Measurements from ENCODE around the gene KCND1.

DNA sequence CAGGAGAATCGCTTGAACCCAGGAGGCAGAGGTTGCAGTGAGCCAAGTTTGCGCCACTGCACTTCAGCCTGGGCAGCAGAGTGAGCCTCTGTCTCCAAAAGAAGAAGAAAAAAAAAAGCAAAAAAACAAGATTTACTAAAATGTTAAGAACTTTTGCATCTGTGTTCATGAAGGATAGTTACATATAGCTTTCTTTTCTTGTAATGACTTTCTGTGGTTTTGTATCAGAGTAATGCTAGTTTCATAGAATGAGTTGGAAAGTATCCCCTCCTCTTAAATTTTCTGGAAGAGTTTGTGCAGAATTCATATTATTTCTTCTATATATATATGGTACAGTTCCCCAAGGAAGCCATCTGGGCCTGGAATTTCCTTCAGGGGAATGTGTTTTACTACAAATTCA, 47.4 kb upstream of the KCND1 start:
- TF ChIP-seq, protein P1, sequence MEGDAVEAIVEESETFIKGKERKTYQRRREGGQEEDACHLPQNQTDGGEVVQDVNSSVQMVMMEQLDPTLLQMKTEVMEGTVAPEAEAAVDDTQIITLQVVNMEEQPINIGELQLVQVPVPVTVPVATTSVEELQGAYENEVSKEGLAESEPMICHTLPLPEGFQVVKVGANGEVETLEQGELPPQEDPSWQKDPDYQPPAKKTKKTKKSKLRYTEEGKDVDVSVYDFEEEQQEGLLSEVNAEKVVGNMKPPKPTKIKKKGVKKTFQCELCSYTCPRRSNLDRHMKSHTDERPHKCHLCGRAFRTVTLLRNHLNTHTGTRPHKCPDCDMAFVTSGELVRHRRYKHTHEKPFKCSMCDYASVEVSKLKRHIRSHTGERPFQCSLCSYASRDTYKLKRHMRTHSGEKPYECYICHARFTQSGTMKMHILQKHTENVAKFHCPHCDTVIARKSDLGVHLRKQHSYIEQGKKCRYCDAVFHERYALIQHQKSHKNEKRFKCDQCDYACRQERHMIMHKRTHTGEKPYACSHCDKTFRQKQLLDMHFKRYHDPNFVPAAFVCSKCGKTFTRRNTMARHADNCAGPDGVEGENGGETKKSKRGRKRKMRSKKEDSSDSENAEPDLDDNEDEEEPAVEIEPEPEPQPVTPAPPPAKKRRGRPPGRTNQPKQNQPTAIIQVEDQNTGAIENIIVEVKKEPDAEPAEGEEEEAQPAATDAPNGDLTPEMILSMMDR (IDR thresholded peaks at IDR 0.05; ENCODE audit: insufficient read depth, low read depth, low read length) = no peak
- no peak for TF ChIP-seq EZH2 (IDR thresholded peaks at IDR 0.05; ENCODE audit: insufficient read depth, low read length)
